Measurements from ENCODE around the gene PPP6R2. TPM values are rescaled to one million over a fixed set of nuclear protein-coding genes. Genes with fewer than 3 reads are reported as not detected.
A peak's percentile ranks its signal among the peaks of the same experiment; 100 is the strongest.

Gene PPP6R2
- total RNA-seq, 1 experiment from 2014 or later = 47.8 TPM

GRCh38 chr22:50485221-50486131, 142.3 kb downstream of the PPP6R2 start:
- ChIA-PET CTCF (interaction anchor here (1.1 to 1.6 kb wide), 4 partner anchors 17 to 86 kb away, joined by 3 to 6 read pairs (median 5); partner anchors contain the start of genes LMF2, NCAPH2 and SCO2), POLR2A (interaction anchor here (1.0 kb wide), 1 partner anchor 12 kb away, joined by 3 read pairs; no protein-coding TSS in a partner anchor)
- Mint-ChIP-seq H3K36me3 (no peaks in the 10 kb centered on the region), H3K4me3 (no peak overlapping the region), H3K27ac (peak overlapping the region; percentile 14; the same call in 1 of the 2 replicates), H3K27me3 (ENCODE audit: low read depth) (peaks cover 5% of the 10 kb centered on the region), H3K4me1 (no peaks in the 10 kb centered on the region), H3K9me3 (no peaks in the 10 kb centered on the region)
- 0 out of 2 replicates have a peak, but pooled peaks have one; percentile 21 for TF ChIP-seq TP53 (CRISPR knock-in tag; IDR thresholded peaks at IDR 0.05)
- TF ChIP-seq GABPB1 (CRISPR knock-in tag; IDR thresholded peaks at IDR 0.05) = peak; percentile 54
- peak; percentile 79; the same call in 1 of the 2 replicates for TF ChIP-seq USF1 (CRISPR knock-in tag; IDR thresholded peaks at IDR 0.05)
- TF ChIP-seq USF2 (CRISPR knock-in tag; IDR thresholded peaks at IDR 0.05) = 0 out of 2 replicates have a peak, but pooled peaks have one; percentile 46
- no peak for TF ChIP-seq CTCF (IDR thresholded peaks at IDR 0.05)
- TF ChIP-seq ARID4B (CRISPR knock-in tag; IDR thresholded peaks at IDR 0.05; ENCODE audit: borderline replicate concordance) = no peak
- peak; percentile 37; the same call in 1 of the 2 replicates for TF ChIP-seq MAX (CRISPR knock-in tag; IDR thresholded peaks at IDR 0.05)
- ATAC-seq (no peak), DNase-seq (ENCODE audit: low spot score) (no peak)

GRCh38 chr22:50486561-50487289, 143.6 kb downstream of the PPP6R2 start, which contains the start of gene MIOX:
MIOX (plus strand) TSS chr22:50486859; CDS start chr22:50486898, 39 bp downstream.
- TF ChIP-seq ZBTB21 (CRISPR knock-in tag; IDR thresholded peaks at IDR 0.05; ENCODE audit: borderline replicate concordance) (no peak), ZBTB43 (CRISPR knock-in tag; IDR thresholded peaks at IDR 0.05) (no peak), ZNF671 (CRISPR knock-in tag; IDR thresholded peaks at IDR 0.05) (no peak), OVOL2 (CRISPR knock-in tag; IDR thresholded peaks at IDR 0.05; ENCODE audit: borderline replicate concordance) (no peak), GTF2I (CRISPR knock-in tag; conservative IDR thresholded peaks at IDR 0.05) (no peak), PRRX2 (CRISPR knock-in tag; IDR thresholded peaks at IDR 0.05) (no peak), E2F4 (CRISPR knock-in tag; IDR thresholded peaks at IDR 0.05; ENCODE audit: borderline replicate concordance, low read depth) (no peak), MYBL2 (CRISPR knock-in tag; IDR thresholded peaks at IDR 0.05) (no peak), ATF1 (CRISPR knock-in tag; IDR thresholded peaks at IDR 0.05) (no peak)
- ChIA-PET POLR2A (no interaction called here), CTCF (interaction anchor here (0.6 to 1.3 kb wide), 3 partner anchors 39 to 246 kb away, joined by 3 to 4 read pairs (median 4); partner anchors contain the start of gene SCO2)
- no peak for ATAC-seq
- no peaks in the 10 kb centered on the region for H3K9me3 Mint-ChIP-seq
- no peak within 1 kb of the TSS for H3K4me3 Mint-ChIP-seq
- no peak for DNase-seq (ENCODE audit: low spot score)
- no peaks in the 10 kb centered on the region for H3K27me3 Mint-ChIP-seq (ENCODE audit: low read depth)
- no peaks in the 10 kb centered on the region for H3K4me1 Mint-ChIP-seq
- no peaks in the 10 kb centered on the region for H3K36me3 Mint-ChIP-seq
- H3K27ac Mint-ChIP-seq = no peak within 1 kb of the TSS
